HG02588 (cell line): Measurements from ENCODE around the gene FGFR1OP2.

ENCODE experiments used
- ATAC-seq: cut with Tn5 transposase; IDR thresholded peaks from one replicate; pipeline ENCODE4 v1.9.1; 2021; ENCODE audit warnings: mild to moderate bottlenecking, moderate library complexity; ENCODE audit not compliant: unreplicated experiment

Gene FGFR1OP2

GRCh38 chr12:27000961-27001360, 62.7 kb downstream of the FGFR1OP2 start:
- ATAC-seq: no peak

GRCh38 chr12:27001663-27002062, 63.4 kb downstream of the FGFR1OP2 start:
- ATAC-seq: no peak

- ATAC-seq: no peak
Observed at GRCh38 chr12:27002141-27002540, 63.9 kb downstream of the FGFR1OP2 start.

GRCh38 chr12:27003421-27004381, 65.4 kb downstream of the FGFR1OP2 start:
- ATAC-seq: no peak

GRCh38 chr12:27005495-27005894, 67.2 kb downstream of the FGFR1OP2 start:
- ATAC-seq: no peak

- no peak for ATAC-seq
Observed at GRCh38 chr12:27006797-27007467, 68.7 kb downstream of the FGFR1OP2 start.

GRCh38 chr12:27008081-27008480, 69.8 kb downstream of the FGFR1OP2 start:
- no peak for ATAC-seq

- no peak for ATAC-seq
Observed at GRCh38 chr12:27009881-27010301, 71.6 kb downstream of the FGFR1OP2 start.

GRCh38 chr12:27012239-27012981, 74.1 kb downstream of the FGFR1OP2 start:
- ATAC-seq: no peak

- no peak for ATAC-seq
Observed at GRCh38 chr12:27012982-27013255, 74.6 kb downstream of the FGFR1OP2 start.

GRCh38 chr12:27013611-27014084, 75.4 kb downstream of the FGFR1OP2 start:
- ATAC-seq: peak; percentile 14

GRCh38 chr12:27014085-27014858, 76.0 kb downstream of the FGFR1OP2 start, which contains the start of gene TM7SF3:
TSS of gene TM7SF3 (minus strand) at chr12:27014384. CDS start at chr12:27014168, 216 bp downstream.
- ATAC-seq: peak; percentile 88

GRCh38 chr12:27014859-27015729, 76.8 kb downstream of the FGFR1OP2 start:
- no peak for ATAC-seq

- ATAC-seq: no peak
Observed at GRCh38 chr12:27015730-27016076, 77.4 kb downstream of the FGFR1OP2 start.
